GM12873 (cell line): Measurements from ENCODE around the gene CDYL.

Source experiments
- CTCF ChIP-seq: IDR thresholded peaks from 2 replicates; pipeline ENCODE4 v1.5.1; 2012; ENCODE audit warnings: low read depth, mild to moderate bottlenecking, moderate library complexity, low read length, control low read depth; ENCODE audit not compliant: insufficient read depth; ENCODE audit errors: missing control alignments

The CDYL gene

GRCh38 chr6:4813055-4813454 lies 36.9 kb downstream of the CDYL start:
- no peak for TF ChIP-seq CTCF

GRCh38 chr6:4814212-4814611 lies 38.0 kb downstream of the CDYL start:
- TF ChIP-seq CTCF: no peak

GRCh38 chr6:4814987-4815386 lies 38.8 kb downstream of the CDYL start:
- TF ChIP-seq CTCF: no peak

- no peak for TF ChIP-seq CTCF
Measured at GRCh38 chr6:4815584-4815983, 39.4 kb downstream of the CDYL start.

- TF ChIP-seq CTCF: no peak
Measured at GRCh38 chr6:4816904-4817303, 40.7 kb downstream of the CDYL start.

GRCh38 chr6:4817551-4817950 lies 41.3 kb downstream of the CDYL start:
- no peak for TF ChIP-seq CTCF

- TF ChIP-seq CTCF: no peak
Measured at GRCh38 chr6:4818272-4818938, 42.2 kb downstream of the CDYL start.

- TF ChIP-seq CTCF: no peak
Measured at GRCh38 chr6:4819706-4820283, 43.6 kb downstream of the CDYL start.
